IPS-18a (cell line): Measurements from ENCODE around the gene CTSS.
"Not testable (repeated sequence)": the region's sequence is repeated elsewhere in the genome, so short reads cannot be mapped to it uniquely, and the experiment has no call there.

Experiments used
- H3K27ac ChIP-seq: one replicate; pipeline ENCODE4 v1.5.1; 2013; ENCODE audit warnings: low read length
- H3K27me3 ChIP-seq: one replicate; pipeline ENCODE4 v1.6.1; 2013; ENCODE audit warnings: mild to moderate bottlenecking, low read length; ENCODE audit not compliant: control insufficient read depth, insufficient read depth
- H3K36me3 ChIP-seq: one replicate; pipeline ENCODE4 v1.6.1; 2013; ENCODE audit warnings: low read depth, low read length; ENCODE audit not compliant: control insufficient read depth
- H3K4me1 ChIP-seq: one replicate; pipeline ENCODE4 v1.6.1; 2013; ENCODE audit warnings: low read depth, low read length; ENCODE audit not compliant: control insufficient read depth
- H3K4me3 ChIP-seq: one replicate; pipeline ENCODE4 v1.5.1; 2013; ENCODE audit warnings: low read length
- H3K9ac ChIP-seq: one replicate; pipeline ENCODE4 v1.6.1; 2013; ENCODE audit warnings: mild to moderate bottlenecking, low read length, moderate library complexity
- H3K9me3 ChIP-seq: one replicate; pipeline ENCODE4 v1.6.1; 2013; ENCODE audit warnings: low read depth, low read length; ENCODE audit not compliant: control insufficient read depth

Gene CTSS

GRCh38 chr1:150772326-150772725 lies 6.7 kb upstream of the CTSS start:
- Histone ChIP-seq H3K27me3 (no peaks in the 10 kb centered on the region), H3K27ac (no peak overlapping the region), H3K9me3 (no peaks in the 10 kb centered on the region), H3K4me1 (no peaks in the 10 kb centered on the region), H3K9ac (no peak overlapping the region), H3K4me3 (no peak overlapping the region), H3K36me3 (no peaks in the 10 kb centered on the region)

GRCh38 chr1:150767704-150768103 lies 2.1 kb upstream of the CTSS start:
- not testable (repeated sequence) for H3K27me3 ChIP-seq, H3K9ac ChIP-seq, H3K4me1 ChIP-seq, H3K4me3 ChIP-seq, H3K27ac ChIP-seq, H3K9me3 ChIP-seq, H3K36me3 ChIP-seq

GRCh38 chr1:150765977-150766301 lies 361 bp upstream of the CTSS start:
- not testable (repeated sequence) for H3K36me3 ChIP-seq, H3K4me3 ChIP-seq, H3K27me3 ChIP-seq, H3K27ac ChIP-seq, H3K4me1 ChIP-seq, H3K9ac ChIP-seq, H3K9me3 ChIP-seq

GRCh38 chr1:150764617-150765101 lies 919 bp downstream of the CTSS start:
- Histone ChIP-seq H3K27ac (no peak overlapping the region), H3K27me3 (no peaks in the 10 kb centered on the region), H3K4me1 (no peaks in the 10 kb centered on the region), H3K36me3 (no peaks in the 10 kb centered on the region), H3K9ac (no peak overlapping the region), H3K4me3 (no peak overlapping the region), H3K9me3 (no peaks in the 10 kb centered on the region)

- Histone ChIP-seq H3K9ac (no peak overlapping the region), H3K36me3 (no peaks in the 10 kb centered on the region), H3K9me3 (no peaks in the 10 kb centered on the region), H3K27ac (no peak overlapping the region), H3K4me3 (no peak overlapping the region), H3K4me1 (no peaks in the 10 kb centered on the region), H3K27me3 (no peaks in the 10 kb centered on the region)
Observed at GRCh38 chr1:150763018-150763417, 2.6 kb downstream of the CTSS start.

GRCh38 chr1:150762552-150762951 lies 3.0 kb downstream of the CTSS start:
- H3K9ac ChIP-seq = no peak overlapping the region
- no peaks in the 10 kb centered on the region for H3K36me3 ChIP-seq
- no peaks in the 10 kb centered on the region for H3K4me1 ChIP-seq
- H3K27me3 ChIP-seq = no peaks in the 10 kb centered on the region
- no peak overlapping the region for H3K27ac ChIP-seq
- no peak overlapping the region for H3K4me3 ChIP-seq
- no peaks in the 10 kb centered on the region for H3K9me3 ChIP-seq

- no peaks in the 10 kb centered on the region for H3K27me3 ChIP-seq
- H3K9me3 ChIP-seq = no peaks in the 10 kb centered on the region
- H3K27ac ChIP-seq = no peak overlapping the region
- H3K36me3 ChIP-seq = no peaks in the 10 kb centered on the region
- H3K4me1 ChIP-seq = no peaks in the 10 kb centered on the region
- no peak overlapping the region for H3K4me3 ChIP-seq
- no peak overlapping the region for H3K9ac ChIP-seq
Observed at GRCh38 chr1:150761801-150762200, 3.8 kb downstream of the CTSS start.

GRCh38 chr1:150760013-150760412 lies 5.6 kb downstream of the CTSS start:
- Histone ChIP-seq H3K27me3 (no peaks in the 10 kb centered on the region), H3K4me3 (no peak overlapping the region), H3K27ac (no peak overlapping the region), H3K9ac (no peak overlapping the region), H3K4me1 (no peaks in the 10 kb centered on the region), H3K9me3 (no peaks in the 10 kb centered on the region), H3K36me3 (no peaks in the 10 kb centered on the region)

- H3K9me3 ChIP-seq = no peaks in the 10 kb centered on the region
- no peaks in the 10 kb centered on the region for H3K27me3 ChIP-seq
- no peak overlapping the region for H3K4me3 ChIP-seq
- H3K4me1 ChIP-seq = no peaks in the 10 kb centered on the region
- no peaks in the 10 kb centered on the region for H3K36me3 ChIP-seq
- H3K9ac ChIP-seq = no peak overlapping the region
- H3K27ac ChIP-seq = no peak overlapping the region
Observed at GRCh38 chr1:150753416-150753815, 12.2 kb downstream of the CTSS start.

- H3K9me3 ChIP-seq = no peaks in the 10 kb centered on the region
- no peaks in the 10 kb centered on the region for H3K27me3 ChIP-seq
- H3K27ac ChIP-seq = no peak overlapping the region
- H3K4me3 ChIP-seq = no peak overlapping the region
- no peaks in the 10 kb centered on the region for H3K4me1 ChIP-seq
- H3K36me3 ChIP-seq = no peaks in the 10 kb centered on the region
- no peak overlapping the region for H3K9ac ChIP-seq
Observed at GRCh38 chr1:150751443-150751842, 14.1 kb downstream of the CTSS start.

- H3K27ac ChIP-seq = no peak overlapping the region
- no peaks in the 10 kb centered on the region for H3K4me1 ChIP-seq
- no peaks in the 10 kb centered on the region for H3K9me3 ChIP-seq
- no peak overlapping the region for H3K4me3 ChIP-seq
- H3K36me3 ChIP-seq = no peaks in the 10 kb centered on the region
- H3K9ac ChIP-seq = no peak overlapping the region
- no peaks in the 10 kb centered on the region for H3K27me3 ChIP-seq
Observed at GRCh38 chr1:150749720-150750311, 15.8 kb downstream of the CTSS start.

- Histone ChIP-seq H3K27me3 (no peaks in the 10 kb centered on the region), H3K4me1 (no peaks in the 10 kb centered on the region), H3K9me3 (no peaks in the 10 kb centered on the region), H3K36me3 (no peaks in the 10 kb centered on the region), H3K4me3 (no peak overlapping the region), H3K9ac (no peak overlapping the region), H3K27ac (no peak overlapping the region)
Observed at GRCh38 chr1:150748878-150749719, 16.5 kb downstream of the CTSS start.
